MM.1S (cell line): ENCODE measurements around the gene CASTOR1.

Experiments used
- DNase-seq: peaks from one replicate; pipeline ENCODE4 v3.0.0-alpha.2; 2015
- H2AFZ ChIP-seq: fragments of 300-600 bp; sonication (generic); 2 replicates; pipeline ENCODE4 v1.6.0; 2016; ENCODE audit warnings: antibody characterized with exemption, low read length
- H3F3A ChIP-seq: fragments of 300-600 bp; sonication (generic); 2 replicates; pipeline ENCODE4 v1.6.1; 2016; ENCODE audit warnings: mild to moderate bottlenecking, antibody characterized with exemption, low read length, moderate library complexity, mixed read lengths; ENCODE audit not compliant: insufficient read depth
- H3K27ac ChIP-seq: fragments of 300-600 bp; sonication (generic); 2 replicates; pipeline ENCODE4 v1.5.1; 2016; ENCODE audit warnings: mild to moderate bottlenecking, low read length
- H3K27me3 ChIP-seq: fragments of 300-600 bp; sonication (generic); replicated peaks from 2 replicates; pipeline ENCODE4 v1.6.0; 2016; ENCODE audit warnings: low read length; ENCODE audit not compliant: insufficient read depth
- H3K36me3 ChIP-seq: fragments of 300-600 bp; sonication (generic); replicated peaks from 2 replicates; pipeline ENCODE4 v1.6.1; 2016; ENCODE audit warnings: mild to moderate bottlenecking, low read length, mixed read lengths; ENCODE audit not compliant: insufficient read depth
- H3K4me1 ChIP-seq: fragments of 300-600 bp; sonication (generic); 2 replicates; pipeline ENCODE4 v1.6.1; 2016; ENCODE audit warnings: low read length, mixed read lengths
- H3K4me2 ChIP-seq: fragments of 300-600 bp; sonication (generic); 2 replicates; pipeline ENCODE4 v1.6.0; 2016; ENCODE audit warnings: low read depth, low read length
- H3K4me3 ChIP-seq: fragments of 300-600 bp; sonication (generic); 2 replicates; pipeline ENCODE4 v1.5.1; 2016; ENCODE audit warnings: low read length, mixed read lengths
- H3K79me2 ChIP-seq: fragments of 300-600 bp; sonication (generic); 2 replicates; pipeline ENCODE4 v1.6.1; 2016; ENCODE audit warnings: mixed run types, low read length, mixed read lengths
- H3K9ac ChIP-seq: fragments of 300-600 bp; sonication (generic); 2 replicates; pipeline ENCODE4 v1.6.1; 2016; ENCODE audit warnings: low read length, mixed read lengths
- H3K9me2 ChIP-seq: fragments of 300-600 bp; sonication (generic); replicated peaks from 2 replicates; pipeline ENCODE4 v1.6.1; 2016; ENCODE audit warnings: mild to moderate bottlenecking, low read length, mixed read lengths; ENCODE audit not compliant: insufficient read depth
- H3K9me3 ChIP-seq: fragments of 300-600 bp; sonication (generic); replicated peaks from 2 replicates; pipeline ENCODE4 v1.6.1; 2016; ENCODE audit warnings: mild to moderate bottlenecking, low read length, mixed read lengths; ENCODE audit not compliant: insufficient read depth
- H4K20me1 ChIP-seq: fragments of 300-600 bp; sonication (generic); 2 replicates; pipeline ENCODE4 v1.6.1; 2016; ENCODE audit warnings: mild to moderate bottlenecking, low read length, moderate library complexity, mixed read lengths; ENCODE audit not compliant: insufficient read depth
- EZH2 ChIP-seq: fragments of 300-600 bp; sonication (generic); optimal IDR thresholded peaks from 2 replicates; pipeline ENCODE3; 2017; ENCODE audit warnings: low read depth, mild to moderate bottlenecking, antibody characterized with exemption, low read length, mixed read lengths
- EZH2phosphoT487 ChIP-seq: fragments of 300-600 bp; sonication (generic); IDR thresholded peaks from 2 replicates; pipeline ENCODE4 v1.6.1; 2018; ENCODE audit warnings: antibody characterized with exemption, low read length
- TF ChIP-seq, protein P1 (sequence below): fragments of 300-600 bp; sonication (generic); IDR thresholded peaks from 2 replicates; pipeline ENCODE4 v1.5.1; 2016; ENCODE audit warnings: antibody characterized with exemption, low read length, mixed read lengths

CASTOR1 gene

DNA sequence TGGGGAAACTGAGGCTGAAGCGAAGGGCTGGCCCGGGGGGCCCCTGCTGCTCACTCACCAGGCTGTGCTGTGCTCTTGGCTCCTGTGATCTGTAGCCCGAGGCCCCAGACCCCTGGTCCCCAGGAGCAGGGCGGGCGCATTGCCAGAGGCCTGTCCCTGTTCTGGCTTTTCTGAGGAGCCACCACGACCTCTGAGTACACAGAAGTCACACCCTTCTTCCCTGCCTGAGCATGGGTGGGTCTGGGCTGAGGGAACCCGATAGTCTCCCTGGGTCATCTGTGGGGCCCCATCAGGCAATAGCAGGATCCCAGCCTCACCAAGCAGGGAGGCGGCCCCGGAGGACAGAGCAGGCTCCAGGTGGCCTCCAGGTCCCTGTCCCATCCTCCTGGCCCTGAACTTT lies 5.1 kb downstream of the CASTOR1 start:
- no peak overlapping the region for H2AFZ ChIP-seq
- no peaks in the 10 kb centered on the region for H3K36me3 ChIP-seq
- no peaks in the 10 kb centered on the region for H3K9me3 ChIP-seq
- H3K4me1 ChIP-seq: peaks cover 8% of the 10 kb centered on the region; the same call in 1 of the 2 replicates
- H3K9ac ChIP-seq: no peak overlapping the region
- no peak overlapping the region for H3K4me3 ChIP-seq
- H3F3A ChIP-seq: peaks cover 8% of the 10 kb centered on the region; the same call in 1 of the 2 replicates
- H4K20me1 ChIP-seq: no peaks in the 10 kb centered on the region
- no peak overlapping the region for H3K27ac ChIP-seq
- H3K79me2 ChIP-seq: no peaks in the 10 kb centered on the region
- no peak overlapping the region for H3K4me2 ChIP-seq
- no peaks in the 10 kb centered on the region; the same call in 1 of the 2 replicates for H3K27me3 ChIP-seq
- TF ChIP-seq EZH2phosphoT487: no peak
- no peak for TF ChIP-seq EZH2
- TF ChIP-seq, protein P1, sequence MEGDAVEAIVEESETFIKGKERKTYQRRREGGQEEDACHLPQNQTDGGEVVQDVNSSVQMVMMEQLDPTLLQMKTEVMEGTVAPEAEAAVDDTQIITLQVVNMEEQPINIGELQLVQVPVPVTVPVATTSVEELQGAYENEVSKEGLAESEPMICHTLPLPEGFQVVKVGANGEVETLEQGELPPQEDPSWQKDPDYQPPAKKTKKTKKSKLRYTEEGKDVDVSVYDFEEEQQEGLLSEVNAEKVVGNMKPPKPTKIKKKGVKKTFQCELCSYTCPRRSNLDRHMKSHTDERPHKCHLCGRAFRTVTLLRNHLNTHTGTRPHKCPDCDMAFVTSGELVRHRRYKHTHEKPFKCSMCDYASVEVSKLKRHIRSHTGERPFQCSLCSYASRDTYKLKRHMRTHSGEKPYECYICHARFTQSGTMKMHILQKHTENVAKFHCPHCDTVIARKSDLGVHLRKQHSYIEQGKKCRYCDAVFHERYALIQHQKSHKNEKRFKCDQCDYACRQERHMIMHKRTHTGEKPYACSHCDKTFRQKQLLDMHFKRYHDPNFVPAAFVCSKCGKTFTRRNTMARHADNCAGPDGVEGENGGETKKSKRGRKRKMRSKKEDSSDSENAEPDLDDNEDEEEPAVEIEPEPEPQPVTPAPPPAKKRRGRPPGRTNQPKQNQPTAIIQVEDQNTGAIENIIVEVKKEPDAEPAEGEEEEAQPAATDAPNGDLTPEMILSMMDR: no peak
- DNase-seq: no peak
- H3K9me2 ChIP-seq: no peaks in the 10 kb centered on the region

DNA sequence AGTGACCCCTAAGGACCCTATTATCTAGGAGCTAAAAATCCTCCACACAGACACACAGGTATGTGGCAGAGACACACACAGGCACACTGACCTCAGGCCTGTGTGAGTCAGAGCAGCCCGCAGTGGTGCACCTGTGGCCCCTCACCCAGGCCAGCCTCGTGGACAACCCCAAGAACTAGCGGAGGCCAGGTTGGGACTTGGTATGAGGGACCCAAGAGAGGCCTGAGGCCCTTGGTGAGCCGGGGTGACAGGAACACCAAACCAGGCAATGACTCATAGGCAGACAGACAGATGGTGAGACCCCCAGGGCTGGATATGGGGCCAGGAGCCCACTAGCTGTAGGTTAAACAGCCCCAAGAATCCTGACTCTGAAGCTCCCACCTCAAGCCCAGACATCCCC lies 6.0 kb downstream of the CASTOR1 start:
- Histone ChIP-seq H3K4me2 (no peak overlapping the region), H3K79me2 (no peaks in the 10 kb centered on the region), H3K4me3 (no peak overlapping the region), H4K20me1 (no peaks in the 10 kb centered on the region), H3K36me3 (no peaks in the 10 kb centered on the region), H3K9me3 (no peaks in the 10 kb centered on the region), H3K27ac (no peak overlapping the region), H3K27me3 (no peaks in the 10 kb centered on the region; the same call in 1 of the 2 replicates), H3K4me1 (peaks cover under 1% of the 10 kb centered on the region; the same call in 1 of the 2 replicates), H3F3A (peaks cover 3% of the 10 kb centered on the region; the same call in 1 of the 2 replicates), H3K9me2 (no peaks in the 10 kb centered on the region), H2AFZ (no peak overlapping the region), H3K9ac (no peak overlapping the region)
- TF ChIP-seq, protein P1: no peak
- TF ChIP-seq EZH2phosphoT487 (no peak), EZH2 (no peak)
- DNase-seq: no peak

DNA sequence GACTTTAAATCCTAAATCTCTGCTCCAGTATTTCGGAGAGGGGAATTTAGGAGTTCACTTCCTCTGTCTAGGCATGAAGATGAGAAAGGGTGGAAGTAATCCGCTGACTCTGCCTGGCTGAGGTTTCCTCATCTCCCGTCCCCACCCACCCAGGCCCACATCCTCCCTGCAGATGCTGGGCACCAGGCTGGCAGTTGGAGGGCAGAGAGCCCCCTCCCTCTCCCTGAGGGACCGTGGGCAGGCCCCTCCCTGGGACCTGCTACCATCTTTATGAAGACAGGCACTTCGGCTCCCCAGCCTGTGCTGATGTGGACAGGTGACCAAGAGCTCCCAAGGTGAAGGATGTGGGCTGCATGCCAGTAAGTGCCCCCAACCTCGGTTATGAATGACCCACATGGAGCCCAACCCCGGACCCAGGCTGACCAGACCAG lies 6.7 kb downstream of the CASTOR1 start:
- no peak overlapping the region for H2AFZ ChIP-seq
- H3K9ac ChIP-seq: no peak overlapping the region
- no peaks in the 10 kb centered on the region for H3K36me3 ChIP-seq
- H3K27me3 ChIP-seq: peaks cover 5% of the 10 kb centered on the region
- H3K9me2 ChIP-seq: no peaks in the 10 kb centered on the region
- H3K79me2 ChIP-seq: no peaks in the 10 kb centered on the region
- H3K4me2 ChIP-seq: no peak overlapping the region
- no peaks in the 10 kb centered on the region for H3F3A ChIP-seq
- no peak overlapping the region for H3K27ac ChIP-seq
- no peaks in the 10 kb centered on the region for H3K4me1 ChIP-seq
- no peaks in the 10 kb centered on the region for H3K9me3 ChIP-seq
- no peaks in the 10 kb centered on the region for H4K20me1 ChIP-seq
- TF ChIP-seq EZH2 (no peak), EZH2phosphoT487 (no peak)
- TF ChIP-seq, protein P1: no peak
- H3K4me3 ChIP-seq: no peak overlapping the region
- DNase-seq: no peak
